Measurements from ENCODE around the gene ADRA2C.

The ADRA2C gene

GRCh38 chr4:3783693-3784306 lies 17.6 kb downstream of the ADRA2C start:
- TF ChIP-seq, protein P1, sequence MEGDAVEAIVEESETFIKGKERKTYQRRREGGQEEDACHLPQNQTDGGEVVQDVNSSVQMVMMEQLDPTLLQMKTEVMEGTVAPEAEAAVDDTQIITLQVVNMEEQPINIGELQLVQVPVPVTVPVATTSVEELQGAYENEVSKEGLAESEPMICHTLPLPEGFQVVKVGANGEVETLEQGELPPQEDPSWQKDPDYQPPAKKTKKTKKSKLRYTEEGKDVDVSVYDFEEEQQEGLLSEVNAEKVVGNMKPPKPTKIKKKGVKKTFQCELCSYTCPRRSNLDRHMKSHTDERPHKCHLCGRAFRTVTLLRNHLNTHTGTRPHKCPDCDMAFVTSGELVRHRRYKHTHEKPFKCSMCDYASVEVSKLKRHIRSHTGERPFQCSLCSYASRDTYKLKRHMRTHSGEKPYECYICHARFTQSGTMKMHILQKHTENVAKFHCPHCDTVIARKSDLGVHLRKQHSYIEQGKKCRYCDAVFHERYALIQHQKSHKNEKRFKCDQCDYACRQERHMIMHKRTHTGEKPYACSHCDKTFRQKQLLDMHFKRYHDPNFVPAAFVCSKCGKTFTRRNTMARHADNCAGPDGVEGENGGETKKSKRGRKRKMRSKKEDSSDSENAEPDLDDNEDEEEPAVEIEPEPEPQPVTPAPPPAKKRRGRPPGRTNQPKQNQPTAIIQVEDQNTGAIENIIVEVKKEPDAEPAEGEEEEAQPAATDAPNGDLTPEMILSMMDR (IDR thresholded peaks at IDR 0.05; ENCODE audit: low read depth, low read length, missing control alignments) = peak; percentile 29
- DNase-seq (ENCODE audit: low read depth) = no peak
- H3K4me3 ChIP-seq (ENCODE audit: low read depth, low read length) = no peak overlapping the region

DNA sequence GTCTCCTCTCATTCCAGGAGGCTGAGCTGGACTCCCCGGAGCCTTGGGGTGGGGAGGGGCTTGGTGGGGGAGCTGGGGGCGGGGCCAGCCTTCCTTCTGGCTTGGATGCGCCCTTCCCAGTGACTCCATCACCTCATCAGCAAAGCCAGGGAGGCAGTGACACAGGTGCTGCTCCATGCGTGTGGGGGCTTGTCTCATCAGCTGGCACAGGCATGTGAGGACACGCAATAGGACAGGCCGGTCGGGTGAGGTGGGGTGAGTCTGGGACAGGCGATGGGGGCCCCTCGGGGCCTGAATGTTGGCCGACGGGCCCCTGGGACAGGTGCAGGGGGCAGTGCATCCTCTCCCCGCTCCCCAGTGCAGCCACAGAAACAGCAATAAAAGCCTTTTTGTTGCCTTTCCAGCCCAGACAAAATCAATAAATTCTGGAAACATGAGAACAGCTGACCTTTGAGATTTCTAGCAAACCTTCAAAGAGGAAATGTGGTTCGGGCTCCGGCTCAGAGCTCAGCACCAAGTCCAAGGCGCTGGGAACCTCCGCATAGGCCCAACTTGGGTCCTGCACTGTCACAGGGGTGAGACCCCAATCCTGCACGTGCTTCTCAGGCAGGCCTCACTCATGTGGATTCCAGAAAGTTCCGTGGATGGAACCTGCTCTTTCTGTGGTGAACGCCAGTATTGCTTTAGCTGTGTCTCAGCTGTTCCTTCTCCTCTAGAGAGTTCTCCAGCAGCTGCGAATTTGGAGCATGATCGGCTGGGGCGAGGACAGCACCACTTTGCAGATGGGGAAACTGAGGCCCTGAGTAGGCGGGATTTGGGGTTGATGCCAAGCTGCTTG lies 18.5 kb downstream of the ADRA2C start:
- no peak overlapping the region for H3K4me3 ChIP-seq (ENCODE audit: low read depth, low read length)
- DNase-seq (ENCODE audit: low read depth) = no peak
- TF ChIP-seq, protein P1 (IDR thresholded peaks at IDR 0.05; ENCODE audit: low read depth, low read length, missing control alignments) = no peak

GRCh38 chr4:3785292-3785565 lies 19.0 kb downstream of the ADRA2C start:
- TF ChIP-seq, protein P1 (IDR thresholded peaks at IDR 0.05; ENCODE audit: low read depth, low read length, missing control alignments) = no peak

DNA sequence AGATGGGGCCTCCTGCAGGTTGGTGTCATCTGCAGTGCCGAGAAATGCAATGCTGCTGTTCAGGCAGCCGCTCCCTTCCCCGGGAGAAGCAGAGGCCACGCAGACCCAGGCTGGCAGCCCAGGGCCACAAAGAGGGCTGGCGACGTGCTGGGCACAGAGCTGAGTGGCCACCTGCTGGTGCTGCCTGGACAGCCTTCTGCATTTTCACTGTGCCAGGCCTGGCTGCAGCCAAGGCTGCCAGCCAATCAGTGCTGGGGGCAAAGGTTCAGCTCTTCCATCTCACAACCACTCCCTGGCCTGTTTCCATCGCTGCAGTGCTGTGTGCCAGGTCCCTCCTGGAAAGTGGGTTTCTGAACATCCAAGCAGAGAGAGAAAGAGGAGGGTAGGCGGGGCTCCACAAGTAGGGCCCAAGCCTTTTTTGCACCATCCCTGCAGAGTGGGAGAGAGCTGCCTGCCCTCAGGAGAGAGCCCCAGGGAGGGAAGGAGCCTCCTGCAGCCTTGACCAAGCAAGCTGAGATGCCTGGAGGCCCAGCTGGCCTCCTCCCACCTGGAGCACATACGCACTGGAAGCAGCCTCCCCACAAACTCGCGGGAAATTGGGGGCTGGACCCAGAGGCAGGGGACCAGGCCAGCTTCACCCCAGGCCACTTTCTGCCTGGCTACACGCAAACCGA lies 20.1 kb downstream of the ADRA2C start:
- TF ChIP-seq, protein P1 (IDR thresholded peaks at IDR 0.05; ENCODE audit: low read depth, low read length, missing control alignments) = no peak
- no peak overlapping the region for H3K4me3 ChIP-seq (ENCODE audit: low read depth, low read length)
- DNase-seq (ENCODE audit: low read depth) = no peak

More at GRCh38 chr4:3785292-3785565, 19.0 kb downstream of the ADRA2C start:
- DNase-seq (ENCODE audit: low read depth) = no peak
- H3K4me3 ChIP-seq (ENCODE audit: low read depth, low read length) = no peak overlapping the region

GRCh38 chr4:3787489-3788365 lies 21.5 kb downstream of the ADRA2C start:
- no peak for DNase-seq (ENCODE audit: low read depth)
- TF ChIP-seq, protein P1 (IDR thresholded peaks at IDR 0.05; ENCODE audit: low read depth, low read length, missing control alignments) = no peak

DNA sequence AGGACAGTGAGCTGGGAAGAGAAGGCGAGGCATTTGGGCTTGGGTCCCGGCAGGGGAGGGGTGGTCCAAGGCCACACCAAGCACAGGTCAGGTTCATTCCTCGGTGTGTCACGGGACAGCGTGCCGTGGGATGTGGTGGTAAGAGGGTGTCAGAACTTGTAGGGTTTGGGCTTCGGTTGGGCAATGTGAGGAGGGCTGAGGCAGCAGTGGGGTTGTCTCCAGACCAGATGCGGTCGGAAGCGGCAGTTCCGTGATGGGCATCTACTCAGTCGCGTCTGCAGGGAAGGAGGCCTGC lies 22.1 kb downstream of the ADRA2C start:
- H3K4me3 ChIP-seq (ENCODE audit: low read depth, low read length) = no peak overlapping the region
- DNase-seq (ENCODE audit: low read depth) = no peak
- TF ChIP-seq, protein P1 (IDR thresholded peaks at IDR 0.05; ENCODE audit: low read depth, low read length, missing control alignments) = no peak

More at GRCh38 chr4:3787489-3788365, 21.5 kb downstream of the ADRA2C start:
- H3K4me3 ChIP-seq (ENCODE audit: low read depth, low read length) = no peak overlapping the region

All from GM12864 (cell line).